Hematopoietic multipotent progenitor cell treated with erythropoietin and hydrocortisone succinate and interleukin-3 and kit ligand, for 8 days (in vitro differentiated cells): ENCODE data around the gene SYNE2.
"Not testable (repeated sequence)": the region's sequence is repeated elsewhere in the genome, so short reads cannot be mapped to it uniquely, and the experiment has no call there.

ENCODE experiments used
- DNase-seq: peaks from one replicate; pipeline ENCODE4 v3.0.0-alpha.2; 2015

Gene SYNE2

DNA sequence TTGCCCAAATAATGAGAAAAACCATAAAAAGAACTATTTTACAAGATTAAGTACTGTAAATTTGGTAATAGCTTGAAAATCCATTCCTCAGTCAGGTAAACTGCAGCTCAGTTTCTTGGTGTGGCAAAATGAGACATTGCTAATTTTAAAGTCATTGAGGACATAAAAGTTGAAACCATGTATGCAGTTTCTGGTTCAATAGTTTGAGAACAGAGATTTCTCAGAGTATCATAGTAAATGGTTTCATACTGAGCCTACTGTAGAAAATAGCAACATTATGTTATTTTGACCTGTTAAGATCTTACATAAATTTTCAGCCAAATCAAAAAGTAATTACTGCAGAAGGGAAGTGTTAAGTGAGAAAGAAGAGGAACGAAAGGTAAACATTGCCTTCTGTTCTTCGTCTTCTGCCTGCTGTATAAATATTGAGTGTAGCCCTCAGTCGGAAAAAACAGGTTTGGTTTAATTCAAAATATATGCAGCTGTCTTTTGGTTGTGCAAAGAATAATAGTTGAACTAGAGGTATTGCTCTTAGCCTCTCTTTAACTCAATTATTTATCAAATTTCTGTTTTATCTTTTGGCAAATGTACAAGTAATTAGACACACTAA, 119.6 kb downstream of the SYNE2 start:
- no peak for DNase-seq

DNA sequence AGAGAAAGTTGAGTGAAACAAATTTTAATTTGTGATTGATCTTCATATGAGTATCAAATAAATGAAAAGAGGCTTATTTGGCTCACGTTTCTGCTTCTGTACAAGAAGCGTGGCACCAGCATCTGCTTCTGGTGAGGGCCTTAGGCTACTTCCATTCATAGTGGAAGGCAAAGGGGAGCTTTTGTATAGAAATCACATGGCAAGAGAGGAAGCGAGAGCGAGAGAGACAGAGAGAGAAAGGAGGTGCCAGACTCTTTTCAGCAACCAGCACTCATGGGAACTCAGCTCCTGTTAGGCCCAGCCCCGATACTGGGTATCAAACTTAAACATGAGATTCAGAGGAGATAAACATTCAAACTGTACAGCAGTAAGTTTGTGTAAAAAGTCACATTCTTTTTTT, 121.4 kb downstream of the SYNE2 start:
- no peak for DNase-seq

DNA sequence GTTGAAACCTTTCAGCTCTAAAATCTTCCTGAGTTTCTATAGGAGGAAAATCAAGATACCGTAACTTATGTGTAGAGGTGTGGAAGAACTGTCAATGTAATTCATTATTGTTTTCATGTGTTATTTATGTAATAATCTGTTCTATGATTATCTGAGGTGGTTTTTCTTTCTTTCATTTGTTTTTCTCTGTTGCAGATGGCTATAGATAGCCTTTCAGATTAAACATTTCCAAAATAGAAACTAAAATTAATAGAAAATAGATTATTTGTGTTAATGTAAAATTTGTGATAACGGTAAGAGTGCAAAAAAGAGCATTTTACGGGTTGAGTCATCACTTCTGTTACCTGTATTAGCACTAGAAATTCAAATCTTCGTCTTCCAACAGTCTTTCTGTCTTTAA, 128.8 kb downstream of the SYNE2 start:
- no peak for DNase-seq

DNA sequence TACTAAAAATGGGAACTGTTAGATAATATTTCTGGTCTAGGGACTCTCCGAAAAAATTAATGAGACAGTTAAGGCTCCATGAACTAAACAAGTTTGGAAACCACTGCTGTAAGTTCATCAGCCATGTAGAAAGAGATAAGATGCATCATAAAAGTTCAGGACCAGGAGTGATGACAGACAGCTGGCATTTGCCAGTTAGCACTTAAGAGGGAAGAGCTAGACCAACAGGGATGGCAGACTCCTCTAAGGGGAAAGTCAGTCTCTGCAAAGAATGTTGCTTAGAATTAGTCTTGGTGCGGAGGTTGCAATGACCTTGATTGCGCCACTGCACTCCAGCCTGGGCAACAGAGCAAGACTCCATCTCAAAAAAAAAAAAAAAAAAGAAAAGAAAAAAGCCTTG, 129.4 kb downstream of the SYNE2 start:
- no peak for DNase-seq

DNA sequence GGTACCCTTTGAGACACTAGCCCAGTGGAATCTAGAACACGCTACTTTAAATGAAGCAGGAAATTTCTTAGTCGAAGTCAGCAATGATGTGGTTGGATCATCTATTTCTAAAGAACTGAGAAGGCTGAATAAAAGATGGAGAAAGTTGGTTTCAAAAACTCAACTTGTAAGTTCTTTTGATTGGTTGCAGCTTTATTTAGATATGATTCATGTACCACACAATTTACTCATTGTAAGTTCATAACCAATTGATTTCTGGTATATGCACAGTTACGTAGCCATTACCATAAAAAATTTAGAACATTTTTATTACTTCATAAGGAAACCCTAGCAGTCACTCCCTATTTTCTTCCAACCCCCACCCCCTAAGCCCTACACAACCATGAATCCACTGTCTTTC, 129.8 kb downstream of the SYNE2 start:
- no peak for DNase-seq

DNA sequence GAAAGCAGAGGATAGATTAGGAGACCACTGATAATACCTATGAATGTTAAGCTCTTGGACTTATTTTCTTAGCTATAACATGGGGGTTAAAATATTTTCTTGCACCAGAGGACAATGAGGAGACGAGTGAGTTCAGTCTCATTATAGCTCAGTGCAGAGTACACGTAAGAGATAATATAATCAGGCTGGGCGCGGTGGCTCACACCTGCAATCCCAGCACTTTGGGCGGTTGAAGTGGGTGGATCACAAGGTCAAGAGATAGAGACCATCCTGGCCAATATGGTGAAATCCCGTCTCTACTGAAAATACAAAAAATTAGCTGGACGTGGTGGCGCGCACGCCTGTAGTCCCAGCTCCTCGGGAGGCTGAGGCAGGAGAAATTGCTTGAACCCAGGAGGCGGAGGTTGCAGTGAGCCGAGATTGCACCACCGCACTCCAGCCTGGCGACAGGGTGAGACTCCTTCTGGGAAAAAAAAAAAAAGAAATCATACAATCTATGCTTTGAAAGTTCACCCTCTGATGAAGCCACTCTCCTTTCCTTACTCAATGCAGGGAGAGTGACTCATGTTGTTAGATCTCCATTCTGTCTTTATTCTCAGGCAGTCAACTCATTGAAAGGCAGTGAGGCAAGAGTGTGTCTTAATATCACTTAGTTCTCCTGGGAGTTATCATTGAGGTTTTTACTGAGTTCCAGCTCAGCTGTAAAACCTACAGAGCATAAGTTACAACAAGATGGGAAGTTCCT, 134.2 kb downstream of the SYNE2 start:
- DNase-seq, result no peak

DNA sequence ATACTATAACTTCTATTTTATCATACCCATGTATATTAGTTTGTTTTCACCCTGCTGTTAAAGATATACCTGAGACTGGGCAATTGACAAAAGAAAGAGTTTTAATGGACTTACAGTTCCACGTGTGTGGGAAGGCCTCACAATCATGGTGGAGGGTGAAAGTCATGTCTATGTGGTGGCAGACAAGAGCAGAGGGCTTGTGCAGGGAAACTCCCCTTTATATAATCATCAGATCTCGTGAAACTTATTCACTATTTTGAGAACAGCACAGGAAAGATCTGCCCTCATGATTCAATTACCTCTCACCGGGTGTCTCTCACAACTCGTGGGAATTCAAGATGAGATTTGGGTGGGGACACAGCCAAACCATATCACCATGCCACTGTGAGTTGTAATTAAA, 135.8 kb downstream of the SYNE2 start:
- DNase-seq, result no peak

DNA sequence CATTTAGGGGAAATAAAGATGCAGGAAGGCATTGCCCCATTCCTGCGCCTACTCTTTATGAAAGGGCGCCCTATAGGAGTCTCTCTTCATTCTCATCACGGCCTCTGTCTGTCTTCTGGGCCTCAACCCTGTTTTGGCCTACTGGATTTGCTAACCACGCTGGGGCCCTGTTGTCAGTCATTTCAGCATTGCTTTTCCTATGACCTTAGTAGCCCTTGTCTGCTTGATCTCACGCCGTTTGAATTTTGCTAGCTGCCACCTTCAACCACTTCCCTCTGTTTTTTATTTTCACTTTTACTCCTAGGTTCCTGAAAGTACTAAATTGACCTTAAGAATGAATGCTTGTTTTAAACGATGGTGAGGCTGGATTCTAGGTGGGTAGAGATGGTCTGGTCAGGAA, 139.0 kb downstream of the SYNE2 start:
- no peak for DNase-seq

DNA sequence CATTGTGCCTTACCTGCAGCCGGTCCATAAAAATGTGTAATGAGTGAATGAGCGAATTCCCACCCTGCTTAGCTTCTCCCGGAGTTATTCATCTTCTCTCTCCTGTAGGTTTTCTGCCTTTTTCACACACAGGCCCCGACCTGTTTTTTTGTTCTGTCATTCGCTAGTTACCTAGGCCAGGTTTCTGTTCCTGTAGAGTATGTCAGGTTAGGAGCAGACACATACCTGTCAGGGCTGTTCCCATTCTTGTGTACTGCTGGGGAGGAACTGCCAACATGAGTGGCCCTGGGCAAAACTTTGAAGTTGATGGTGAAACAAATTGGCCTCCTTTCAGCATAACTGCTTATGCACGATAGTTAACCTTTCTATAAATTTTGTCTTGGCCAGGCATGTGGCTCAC, 140.1 kb downstream of the SYNE2 start:
- DNase-seq, result no peak

DNA sequence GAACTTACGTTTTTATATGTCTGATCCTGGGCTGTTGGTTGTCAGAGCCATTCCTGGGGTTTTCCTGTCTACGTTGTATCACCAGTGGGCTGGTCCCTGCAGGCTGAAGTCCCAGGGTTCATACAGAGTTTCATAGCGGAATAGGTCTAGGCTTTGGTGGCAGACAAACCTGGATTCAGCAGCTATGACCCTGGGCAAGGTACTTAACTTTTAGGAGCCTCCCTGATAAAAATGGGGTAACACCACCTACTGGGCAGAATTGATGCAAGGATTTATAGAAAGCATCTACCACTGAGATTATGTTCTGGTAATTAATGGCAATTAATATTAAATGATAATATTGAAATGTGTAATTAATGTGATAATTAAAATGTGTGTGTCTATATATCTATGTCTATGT, 141.2 kb downstream of the SYNE2 start:
- no peak for DNase-seq

DNA sequence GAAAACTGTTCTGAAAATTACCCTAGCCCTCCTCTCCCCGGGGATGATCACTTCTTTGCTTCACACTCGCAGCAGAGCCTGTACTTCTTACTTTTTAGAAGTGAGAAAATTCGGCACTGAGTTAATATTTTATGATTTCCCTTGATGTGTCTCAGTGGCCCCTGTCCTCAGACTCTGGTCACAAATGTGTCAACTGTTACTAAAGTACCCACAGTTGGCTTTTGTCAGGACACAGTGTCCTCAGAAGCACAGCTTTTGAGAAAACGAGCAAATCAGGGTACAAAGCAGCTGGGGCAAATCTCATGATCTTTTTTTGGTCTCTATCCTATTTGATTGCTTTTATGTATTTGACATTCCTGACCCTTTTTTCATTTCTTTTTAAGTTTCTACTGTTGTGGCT, 142.5 kb downstream of the SYNE2 start:
- DNase-seq, result no peak

DNA sequence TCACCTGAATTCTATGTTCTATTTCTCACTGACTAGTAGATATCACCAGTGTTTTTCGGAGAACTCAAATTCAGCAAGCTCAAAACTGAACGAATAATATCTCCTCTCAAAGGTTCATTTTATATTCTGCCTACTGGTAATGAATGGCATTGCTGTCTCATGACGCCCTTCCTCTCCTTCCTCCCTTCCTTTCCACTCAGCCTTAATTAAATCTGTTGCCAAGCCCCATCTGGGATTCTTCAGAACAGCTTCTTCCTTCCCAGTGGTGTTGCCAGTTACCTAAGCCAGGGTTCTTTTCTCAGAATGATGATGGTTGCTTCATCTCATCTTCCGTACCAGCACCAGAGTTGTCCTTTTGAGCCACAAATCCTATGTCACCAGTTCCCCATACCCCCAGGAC, 143.2 kb downstream of the SYNE2 start:
- no peak for DNase-seq

DNA sequence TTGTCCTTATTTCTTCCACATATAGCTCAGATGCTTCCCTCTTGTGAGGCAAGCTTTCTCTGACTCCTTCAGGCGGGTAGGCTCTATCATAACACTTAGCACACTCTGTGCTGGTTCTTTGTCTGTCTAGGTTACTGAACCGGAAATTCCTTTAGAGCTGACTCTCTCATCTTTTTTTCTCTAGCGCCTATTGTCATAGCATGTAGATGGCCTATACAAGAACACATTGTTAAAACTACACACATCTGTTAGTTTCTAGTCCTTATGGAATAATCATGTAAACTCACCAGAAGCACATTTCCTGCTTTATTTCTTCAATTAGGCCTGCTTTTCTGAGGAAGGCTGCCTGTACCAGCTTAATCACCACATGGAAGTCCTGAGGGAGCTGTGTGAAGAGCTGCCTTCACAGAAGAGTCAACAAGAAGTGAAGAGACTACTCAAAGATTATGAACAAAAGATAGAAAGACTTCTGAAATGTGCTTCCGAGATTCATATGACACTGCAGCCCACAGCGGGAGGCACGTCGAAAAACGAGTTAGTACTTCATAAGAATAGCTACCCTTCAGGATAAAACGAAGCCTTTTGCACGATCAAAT, 143.9 kb downstream of the SYNE2 start:
- no peak for DNase-seq

DNA sequence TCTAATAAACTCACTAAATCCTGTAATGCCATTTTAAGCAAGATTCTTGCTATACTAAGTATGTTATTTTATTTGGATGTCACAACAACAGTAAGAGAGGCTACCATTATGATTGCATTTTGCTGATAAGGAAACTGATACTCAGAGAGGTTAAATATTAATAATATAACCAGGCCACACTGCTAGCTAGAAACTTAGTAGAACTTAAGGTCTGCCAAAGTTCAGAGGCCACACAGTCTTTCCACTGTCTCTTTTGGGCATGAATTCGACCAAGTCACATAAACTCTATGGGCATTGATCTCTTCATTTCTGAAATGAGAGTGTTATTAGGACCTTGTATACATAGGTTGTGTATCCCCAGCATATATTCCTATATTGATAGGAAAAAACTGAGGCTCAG, 147.9 kb downstream of the SYNE2 start:
- DNase-seq, result no peak

DNA sequence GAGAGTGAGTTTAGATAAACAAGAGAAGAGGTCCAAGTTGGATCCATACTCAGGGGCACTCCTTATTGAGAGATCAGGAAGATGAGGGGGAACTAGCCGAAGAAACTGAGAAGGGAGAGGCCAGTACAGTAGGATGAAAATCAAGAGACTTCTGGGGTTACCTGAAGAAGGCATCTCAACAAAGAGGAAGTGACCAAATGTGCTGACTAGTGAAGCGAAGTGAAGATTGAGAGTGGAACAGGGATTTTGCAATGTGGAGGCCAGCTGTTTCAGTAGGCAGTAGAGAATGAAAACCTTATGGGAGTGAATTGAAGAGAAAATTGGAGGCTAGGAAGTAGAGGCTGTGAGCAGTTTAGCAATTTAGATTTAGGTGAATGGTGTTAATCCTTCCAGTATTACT, 153.0 kb downstream of the SYNE2 start:
- no peak for DNase-seq

DNA sequence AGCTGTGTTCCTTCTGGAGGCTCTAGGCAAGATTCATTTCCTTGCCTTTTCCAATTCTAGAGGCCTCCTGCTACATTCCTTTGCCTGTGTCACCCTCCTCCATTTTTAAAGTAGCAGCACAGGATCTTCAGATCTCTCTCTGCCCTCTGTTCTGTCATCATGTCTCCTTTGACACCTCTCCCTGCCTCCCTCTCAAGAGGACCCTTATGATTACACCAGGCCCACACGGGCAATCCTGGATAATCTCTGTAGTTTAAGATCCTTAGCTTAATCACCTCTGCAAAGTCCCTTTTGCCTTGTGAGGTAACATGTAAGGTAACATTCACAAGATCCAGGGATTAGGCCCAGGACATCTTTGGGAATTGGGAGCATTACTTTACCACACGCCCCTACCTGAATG, 155.2 kb downstream of the SYNE2 start:
- DNase-seq, result no peak

DNA sequence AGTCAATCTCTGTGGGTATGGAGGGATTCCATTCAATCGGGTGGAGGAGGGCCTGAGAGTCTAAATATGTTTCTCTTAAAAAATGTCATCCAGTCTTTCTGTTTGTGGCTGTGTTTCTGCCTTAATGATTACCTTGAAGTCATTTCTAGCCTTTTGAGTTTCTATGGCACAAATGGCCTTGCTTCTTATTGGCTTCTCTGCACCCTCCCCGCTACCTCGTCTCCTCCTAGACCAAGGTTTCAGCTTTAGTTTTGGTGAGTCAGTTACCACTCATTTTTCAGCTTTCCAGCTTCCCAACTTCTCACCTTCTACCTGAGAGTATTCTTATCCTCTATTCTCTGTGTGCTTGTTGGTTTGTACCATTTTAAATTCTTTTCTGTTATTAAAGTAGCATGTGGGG, 159.2 kb downstream of the SYNE2 start:
- no peak for DNase-seq

DNA sequence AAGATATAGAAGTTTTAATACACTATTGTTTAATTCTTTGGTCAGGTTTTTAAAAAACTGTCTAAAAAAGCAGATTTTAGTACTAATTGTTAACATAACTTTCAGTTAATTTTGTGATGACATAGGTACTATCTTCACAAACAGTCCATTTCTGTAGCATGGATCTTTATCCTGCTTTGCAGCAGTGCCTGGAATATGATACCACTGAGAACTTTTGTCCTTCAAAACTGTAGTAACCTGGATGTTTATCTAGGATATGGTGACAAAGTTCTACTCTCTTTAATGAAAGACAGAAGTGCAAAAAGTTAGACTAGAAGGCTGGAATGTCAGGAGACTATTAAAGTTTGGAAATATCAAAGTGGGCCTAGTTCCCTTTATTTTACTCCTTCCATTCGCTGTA, 159.9 kb downstream of the SYNE2 start:
- no peak for DNase-seq

DNA sequence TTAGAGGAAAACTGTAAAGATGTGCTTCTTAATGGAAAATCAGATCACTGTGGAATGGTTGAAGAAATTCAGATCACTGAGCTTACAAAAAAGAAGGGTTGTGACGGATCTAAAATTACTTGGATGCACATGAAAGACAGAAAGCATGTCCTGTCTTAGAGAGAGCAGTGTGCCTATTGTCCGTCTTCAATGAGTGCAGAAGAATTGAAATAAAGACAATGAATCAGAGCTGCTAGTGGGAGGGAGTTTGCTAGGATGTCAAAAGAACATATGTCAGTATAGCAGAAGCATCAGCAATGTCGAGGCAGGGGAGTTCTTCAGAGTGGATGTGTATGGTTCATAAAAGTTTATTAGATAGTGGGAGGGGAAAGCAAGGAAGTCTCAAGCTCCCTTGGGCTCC, 172.7 kb downstream of the SYNE2 start:
- no peak for DNase-seq

DNA sequence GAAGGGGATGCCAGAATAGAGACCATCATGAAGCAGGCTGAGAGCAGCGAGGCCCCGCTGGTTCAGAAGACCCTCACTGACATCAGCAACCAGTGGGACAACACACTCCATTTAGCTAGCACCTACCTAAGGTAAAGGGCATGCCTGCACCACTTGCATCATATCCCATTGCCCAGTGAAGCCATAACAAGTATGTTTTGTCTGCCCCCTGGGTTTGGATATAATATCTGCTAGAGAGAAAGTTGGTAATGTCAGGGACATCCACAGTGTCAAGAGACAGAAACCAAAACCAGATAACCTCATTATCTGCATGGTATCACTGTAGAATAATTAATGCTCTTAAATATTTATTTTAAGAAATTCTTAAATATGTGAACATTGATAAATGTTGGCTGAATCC, 173.8 kb downstream of the SYNE2 start:
- no peak for DNase-seq

DNA sequence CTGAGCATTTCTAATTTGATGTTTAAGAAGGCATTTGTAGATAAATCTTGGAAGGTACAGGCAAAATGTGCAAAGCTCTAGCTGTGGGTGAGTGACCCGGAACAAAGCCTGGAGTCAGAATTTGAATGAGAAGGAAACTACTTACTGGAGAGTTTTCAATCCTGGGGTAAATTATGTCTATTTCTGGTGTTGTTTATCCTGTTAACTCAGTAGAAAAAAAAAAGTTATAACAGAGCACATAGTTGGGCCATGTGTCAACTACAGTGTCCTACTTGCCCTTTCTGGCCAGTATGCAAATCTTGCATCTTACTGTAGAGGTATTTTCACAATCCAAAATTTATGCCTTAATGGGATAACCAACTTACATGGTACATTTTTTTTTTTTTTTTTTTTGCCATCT, 182.3 kb downstream of the SYNE2 start:
- no peak for DNase-seq

DNA sequence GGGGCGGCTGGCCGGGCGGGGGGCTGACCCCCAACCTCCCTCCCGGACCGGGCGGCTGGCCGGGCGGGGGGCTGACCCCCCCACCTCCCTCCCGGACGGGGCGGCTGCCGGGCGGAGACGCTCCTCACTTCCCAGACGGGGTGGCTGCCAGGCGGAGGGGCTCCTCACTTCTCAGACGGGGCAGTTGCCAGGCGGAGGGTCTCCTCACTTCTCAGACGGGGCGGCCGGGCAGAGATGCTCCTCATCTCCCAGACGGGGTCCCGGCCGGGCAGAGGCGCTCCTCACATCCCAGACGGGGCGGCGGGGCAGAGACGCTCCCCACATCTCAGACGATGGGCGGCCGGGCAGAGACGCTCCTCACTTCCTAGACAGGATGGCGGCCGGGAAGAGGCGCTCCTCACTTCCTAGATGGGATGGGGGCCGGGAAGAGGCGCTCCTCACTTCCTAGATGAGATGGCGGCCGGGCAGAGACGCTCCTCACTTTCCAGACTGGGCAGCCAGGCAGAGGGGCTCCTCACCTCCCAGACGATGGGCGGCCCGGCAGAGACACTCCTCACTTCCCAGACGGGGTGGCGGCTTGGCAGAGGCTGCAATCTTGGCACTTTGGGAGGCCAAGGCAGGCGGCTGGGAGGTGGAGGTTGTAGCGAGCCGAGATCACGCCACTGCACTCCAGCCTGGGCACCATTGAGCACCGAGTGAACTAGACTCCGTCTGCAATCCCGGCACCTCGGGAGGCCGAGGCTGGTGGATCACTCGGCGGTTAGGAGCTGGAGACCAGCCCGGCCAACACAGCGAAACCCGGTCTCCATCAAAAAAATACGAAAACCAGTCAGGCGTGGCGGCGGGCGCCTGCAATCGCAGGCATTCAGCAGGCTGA, 185.3 kb downstream of the SYNE2 start:
- DNase-seq, result not testable (repeated sequence)

DNA sequence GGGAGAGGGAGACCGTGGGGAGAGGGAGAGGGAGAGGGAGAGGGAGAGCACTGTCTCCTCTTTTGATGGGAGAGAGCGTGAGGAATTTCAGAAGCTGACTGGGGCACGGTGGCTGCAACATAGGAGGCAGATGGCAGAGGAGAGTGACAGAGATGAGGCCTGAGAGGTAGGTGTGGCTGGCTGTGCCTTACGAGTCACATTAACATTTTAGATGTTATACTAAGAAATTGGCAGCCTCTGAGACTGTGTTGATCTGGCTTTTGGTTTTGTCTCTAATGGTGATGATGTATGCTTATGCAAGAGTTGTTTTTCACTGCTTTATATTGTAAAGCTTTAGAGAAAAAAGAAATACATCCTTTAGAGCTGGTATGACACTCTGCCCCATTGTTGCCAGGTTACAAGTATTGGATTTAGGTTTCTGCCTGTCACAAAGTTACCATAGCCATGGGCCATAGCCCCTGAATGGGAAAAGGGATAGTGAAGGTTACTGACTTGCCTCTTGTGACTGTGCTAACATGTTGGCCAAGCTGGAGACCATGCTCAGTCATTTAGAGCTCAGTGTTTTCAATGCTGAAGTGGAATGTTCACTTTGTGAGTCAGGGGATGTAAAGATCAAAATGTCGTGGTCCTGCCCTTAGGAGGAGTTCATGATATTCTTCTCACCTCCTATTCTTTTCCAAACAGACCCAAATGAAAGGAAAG, 186.2 kb downstream of the SYNE2 start:
- DNase-seq, result no peak
